GM20000 (cell line): ENCODE data around the gene USF3.

Experiments used
- DNase-seq: peaks from one replicate; pipeline ENCODE4 v3.0.0; 2012; ENCODE audit warnings: low spot score
- TF ChIP-seq, protein P1 (sequence below): IDR thresholded peaks from 2 replicates; pipeline ENCODE4 v1.5.1; 2012; ENCODE audit warnings: mild to moderate bottlenecking, control low read depth; ENCODE audit errors: extremely low read depth, missing control alignments

Gene USF3

DNA sequence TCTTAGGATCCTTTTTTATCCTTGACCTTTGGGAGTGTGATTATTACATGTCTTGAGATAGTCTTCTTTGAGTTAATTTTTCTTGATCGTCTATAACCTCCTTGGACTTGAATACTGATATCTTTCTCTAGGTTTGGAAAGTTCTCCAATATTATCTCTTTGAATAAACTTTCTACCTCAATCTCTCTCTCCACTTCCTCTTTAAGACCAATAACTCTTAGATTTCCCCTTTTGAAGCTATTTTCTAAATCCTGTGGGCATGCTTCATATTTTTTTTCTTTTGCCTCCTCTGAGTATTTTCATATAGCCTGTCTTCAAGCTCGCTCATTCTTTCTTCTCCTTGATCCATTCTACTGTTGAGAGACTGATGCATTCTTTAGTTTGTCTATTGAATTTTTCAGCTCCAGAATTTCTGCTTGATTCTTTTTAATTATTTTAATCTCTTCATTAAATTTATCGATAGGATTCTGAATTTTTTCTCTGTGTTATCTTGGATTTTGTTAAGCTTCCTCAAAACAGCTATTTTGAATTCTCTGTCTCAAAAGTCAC lies 12.1 kb downstream of the USF3 start:
- DNase-seq, result no peak

DNA sequence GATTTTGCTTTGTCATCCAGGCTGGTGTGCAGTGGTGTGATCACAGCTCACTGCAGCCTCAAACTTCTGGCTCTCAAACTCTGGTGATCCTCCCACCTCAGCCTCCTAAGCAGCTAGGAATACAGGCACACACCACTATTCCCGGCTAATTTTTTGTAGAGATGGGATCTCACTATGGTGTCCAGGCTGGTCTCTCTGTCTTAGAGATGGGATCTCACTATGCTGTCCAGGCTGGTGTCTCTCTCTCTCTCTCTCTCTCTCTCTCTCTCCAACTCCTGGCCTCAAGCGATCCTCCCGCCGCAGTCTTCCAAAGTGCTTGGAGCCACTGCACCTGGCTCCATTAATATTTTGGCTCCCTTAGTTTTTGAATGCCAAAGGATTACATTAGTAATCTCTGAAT lies 17.7 kb downstream of the USF3 start:
- TF ChIP-seq, protein P1, sequence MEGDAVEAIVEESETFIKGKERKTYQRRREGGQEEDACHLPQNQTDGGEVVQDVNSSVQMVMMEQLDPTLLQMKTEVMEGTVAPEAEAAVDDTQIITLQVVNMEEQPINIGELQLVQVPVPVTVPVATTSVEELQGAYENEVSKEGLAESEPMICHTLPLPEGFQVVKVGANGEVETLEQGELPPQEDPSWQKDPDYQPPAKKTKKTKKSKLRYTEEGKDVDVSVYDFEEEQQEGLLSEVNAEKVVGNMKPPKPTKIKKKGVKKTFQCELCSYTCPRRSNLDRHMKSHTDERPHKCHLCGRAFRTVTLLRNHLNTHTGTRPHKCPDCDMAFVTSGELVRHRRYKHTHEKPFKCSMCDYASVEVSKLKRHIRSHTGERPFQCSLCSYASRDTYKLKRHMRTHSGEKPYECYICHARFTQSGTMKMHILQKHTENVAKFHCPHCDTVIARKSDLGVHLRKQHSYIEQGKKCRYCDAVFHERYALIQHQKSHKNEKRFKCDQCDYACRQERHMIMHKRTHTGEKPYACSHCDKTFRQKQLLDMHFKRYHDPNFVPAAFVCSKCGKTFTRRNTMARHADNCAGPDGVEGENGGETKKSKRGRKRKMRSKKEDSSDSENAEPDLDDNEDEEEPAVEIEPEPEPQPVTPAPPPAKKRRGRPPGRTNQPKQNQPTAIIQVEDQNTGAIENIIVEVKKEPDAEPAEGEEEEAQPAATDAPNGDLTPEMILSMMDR, result no peak
- DNase-seq, result no peak

More for the DNA sequence above, 12.1 kb downstream of the USF3 start:
- TF ChIP-seq, protein P1, result no peak

DNA sequence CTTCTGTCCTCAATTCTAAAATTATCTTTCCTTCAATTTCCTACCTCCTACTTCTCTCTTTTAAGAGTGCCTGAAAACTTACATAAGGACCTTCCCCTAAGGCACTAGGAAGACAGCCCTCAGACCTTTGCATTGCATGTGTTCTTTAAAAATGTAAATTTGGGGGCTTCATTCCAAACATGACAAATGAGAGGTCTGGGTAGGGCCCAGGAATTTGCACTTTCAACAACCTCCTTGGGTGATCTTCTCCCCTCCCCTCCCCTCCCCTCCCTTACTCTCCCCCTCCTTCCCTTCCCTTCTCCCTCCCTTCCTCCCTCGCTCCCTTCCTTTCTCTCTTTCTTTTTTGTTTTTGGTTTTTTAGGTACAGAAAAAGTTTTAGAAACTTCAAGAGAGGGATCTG lies 18.7 kb downstream of the USF3 start:
- DNase-seq, result no peak
- TF ChIP-seq, protein P1, result no peak

DNA sequence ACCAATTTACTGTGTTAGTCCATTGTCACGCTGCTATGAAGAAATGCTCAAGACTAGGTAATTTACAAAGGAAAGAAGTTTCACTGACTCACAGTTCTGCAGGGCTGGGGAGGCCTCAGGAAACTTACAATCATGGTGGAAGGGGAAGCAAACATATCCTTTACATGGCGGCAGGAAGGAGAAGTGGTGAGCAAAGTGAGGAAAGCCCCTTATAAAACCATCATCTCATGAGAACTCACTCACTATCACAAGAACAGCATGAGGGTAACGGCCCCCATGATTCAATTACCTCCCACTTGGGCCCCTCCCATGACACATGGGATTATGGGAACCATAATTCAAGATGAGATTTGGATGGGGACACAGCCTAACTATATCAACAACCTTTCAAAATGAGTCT lies 20.2 kb downstream of the USF3 start:
- DNase-seq, result no peak
- TF ChIP-seq, protein P1, result no peak

DNA sequence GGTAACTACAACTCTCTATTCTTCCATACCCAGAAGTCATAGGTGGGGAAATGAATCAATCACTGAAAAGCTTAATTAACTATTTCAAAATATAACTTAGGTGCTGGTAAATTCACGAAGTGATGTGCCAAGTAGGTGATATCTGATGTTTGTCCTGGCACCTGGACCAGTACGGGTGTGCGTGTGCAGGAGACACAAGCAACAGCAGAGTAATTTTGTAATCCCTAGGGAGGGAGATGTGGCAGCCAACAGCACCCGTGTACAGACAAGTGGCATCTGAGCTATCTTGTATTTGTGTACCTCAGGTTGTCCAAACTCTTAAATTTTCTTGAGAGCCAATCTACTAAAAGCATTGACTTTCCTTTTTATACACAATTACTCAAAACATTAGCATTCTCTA lies 22.8 kb downstream of the USF3 start:
- DNase-seq, result no peak
- TF ChIP-seq, protein P1, result no peak

DNA sequence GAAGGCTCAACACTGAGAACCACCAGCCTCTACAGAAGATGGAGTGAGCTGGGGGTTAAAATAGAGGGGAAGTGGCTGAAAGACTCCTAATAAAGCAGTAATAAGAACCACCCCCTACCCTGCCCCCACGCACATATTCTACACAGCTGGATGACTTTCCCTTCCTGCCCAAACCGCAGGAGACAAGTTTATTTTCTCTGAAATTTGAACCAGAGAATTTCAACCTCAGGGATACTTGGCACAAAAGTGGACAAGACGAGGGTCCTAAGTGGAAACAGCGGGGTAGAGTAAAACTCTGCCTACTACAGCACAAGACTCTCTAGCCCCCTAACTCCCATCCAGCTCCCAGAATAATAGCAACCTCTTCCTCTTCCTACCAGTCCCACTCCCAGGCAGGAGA lies 28.4 kb downstream of the USF3 start:
- TF ChIP-seq, protein P1, result no peak
- DNase-seq, result no peak

DNA sequence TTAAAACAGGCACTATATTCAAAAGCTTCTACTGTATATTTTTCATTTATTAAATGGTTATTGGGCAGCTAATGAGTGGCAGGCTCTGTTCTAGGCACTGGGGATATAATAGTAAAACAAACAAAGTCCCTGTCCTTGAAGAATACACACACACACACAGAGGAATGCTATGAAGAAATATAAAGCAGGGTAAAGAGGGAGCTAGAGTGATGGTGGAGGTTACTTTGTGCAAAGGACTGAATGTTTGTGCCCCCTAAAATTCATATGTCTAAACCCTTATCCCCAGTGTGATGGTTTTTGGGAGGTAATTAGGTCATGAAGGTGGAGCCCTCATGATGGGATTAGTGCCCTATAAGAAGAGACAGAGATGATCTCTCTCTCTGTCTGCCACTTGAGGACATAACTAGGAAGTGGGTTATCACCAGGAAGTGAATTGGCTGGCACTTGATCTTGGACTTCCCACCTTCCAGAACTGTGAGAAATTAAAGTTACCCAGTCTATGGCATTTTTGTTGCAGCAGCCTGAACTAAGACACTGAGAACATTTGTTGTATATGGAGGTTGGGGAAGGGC lies 31.8 kb downstream of the USF3 start:
- no peak for DNase-seq
- TF ChIP-seq, protein P1, result no peak
